Lung (tissue), 12 donors: ENCODE data around the gene RAB3C. TPM values are rescaled to one million over a fixed set of nuclear protein-coding genes. Genes with fewer than 3 reads are reported as not detected.
A peak's percentile ranks its signal among the peaks of the same experiment; 100 is the strongest.

Experiments
- ATAC-seq: fragments of 200-7000 bp; cut with Tn5 transposase; one replicate; pipeline ENCODE4 v1.9.1; 2020; ENCODE audit warnings: moderate number of reproducible peaks; ENCODE audit not compliant: insufficient read depth, low FRiP score
- DNase-seq, 3 donors: peaks; one replicate each; pipeline ENCODE4 v3.0.0-alpha.2; 2013 to 2017
- H3K27ac ChIP-seq, 2 donors: one replicate each; pipeline ENCODE4 v1.5.1; 2013; ENCODE audit warnings: mild to moderate bottlenecking in 2 of 2, moderate library complexity in 2 of 2, control low read depth in 1 of 2, inconsistent platforms in 1 of 2, low read depth in 1 of 2, low read length in 1 of 2
- H3K27me3 ChIP-seq, 3 donors: one replicate each; pipeline ENCODE4 v1.5.1; 2013; ENCODE audit warnings: low read length in 2 of 3; ENCODE audit not compliant: control insufficient read depth in 3 of 3, insufficient read depth in 3 of 3
- H3K36me3 ChIP-seq, 4 donors: one replicate each; pipeline ENCODE4 v1.5.1; 2013; ENCODE audit warnings: low read length in 4 of 4, mild to moderate bottlenecking in 1 of 4, moderate library complexity in 1 of 4; ENCODE audit not compliant: control insufficient read depth in 4 of 4, insufficient read depth in 4 of 4
- H3K4me1 ChIP-seq, 5 donors: one replicate each; pipeline ENCODE4 v1.5.1; 2013; ENCODE audit warnings: low read length in 5 of 5, mild to moderate bottlenecking in 2 of 5, moderate library complexity in 1 of 5; ENCODE audit not compliant: control insufficient read depth in 5 of 5, insufficient read depth in 5 of 5
- H3K4me3 ChIP-seq: one replicate; pipeline ENCODE4 v1.5.1; 2013; ENCODE audit warnings: mild to moderate bottlenecking, control low read depth, moderate library complexity
- H3K9ac ChIP-seq, 2 donors: one replicate each; pipeline ENCODE4 v1.5.1; 2013; ENCODE audit warnings: low read length in 2 of 2, control low read depth in 1 of 2; ENCODE audit not compliant: insufficient read depth in 1 of 2
- H3K9me3 ChIP-seq, 4 donors: one replicate each; pipeline ENCODE4 v1.5.1; 2013; ENCODE audit warnings: low read length in 3 of 4, mild to moderate bottlenecking in 1 of 4, moderate library complexity in 1 of 4; ENCODE audit not compliant: control insufficient read depth in 4 of 4, insufficient read depth in 3 of 4
- CTCF ChIP-seq: IDR thresholded peaks from 2 replicates; pipeline ENCODE4 v1.5.1; 2012; ENCODE audit warnings: mild to moderate bottlenecking; ENCODE audit errors: control extremely low read depth, extremely low read depth
- WGBS, 2 donors: extraction: QIAGEN DNeasy Blood & Tissue Kit; methylation state at CpG; one replicate each; pipeline ENCODE4 v1.1.7; 2013; 5-methylcytosine and 5-hydroxymethylcytosine counted together
- polyA plus RNA-seq, 2 donors: library from polyadenylated mRNA; stranded (reverse); fragments of 200-250 nt; gene quantifications; one replicate each; pipeline ENCODE4 v1.2.1, GENCODE V29; 2013
- total RNA-seq, 2 donors: library from RNA; depleted of rRNA in 1 of 2; stranded (reverse); fragments of >200 nt in 1 of 2; gene quantifications; one replicate each; pipeline ENCODE4 v1.2.1, GENCODE V29; 2014 to 2021
- donor health status: control.
- donor health status: control.
- donor health status: Bipolar disorder and iron deficiency.
- donor health status: healthy.
- donor health status: DM: yes; HTN: yes; CAD: no.

The RAB3C gene
- total and polyA plus RNA-seq, 4 donors: 0.35 to 1.1 (median 0.86) TPM

- no peak for DNase-seq
- H3K9ac ChIP-seq: no peak overlapping the region
- TF ChIP-seq CTCF: no peak
- H3K27me3 ChIP-seq: no peaks in the 10 kb centered on the region
- H3K36me3 ChIP-seq: no peaks in the 10 kb centered on the region
- no peak for ATAC-seq
- H3K9me3 ChIP-seq: no peaks in the 10 kb centered on the region
- no peak overlapping the region for H3K4me3 ChIP-seq
- 94 to 98% methylated on average over 3 of the region's 3 CpGs for WGBS, 2 donors
- no peaks in the 10 kb centered on the region for H3K4me1 ChIP-seq
- H3K27ac ChIP-seq: no peak overlapping the region
Measured at GRCh38 chr5:58740956-58741355, 158.1 kb downstream of the RAB3C start.

GRCh38 chr5:58745350-58745749 is 162.5 kb downstream of the RAB3C start:
- H3K9me3 ChIP-seq: no peaks in the 10 kb centered on the region
- no peak overlapping the region for H3K27ac ChIP-seq
- no peak overlapping the region for H3K4me3 ChIP-seq
- no peak for TF ChIP-seq CTCF
- no peaks in the 10 kb centered on the region for H3K36me3 ChIP-seq
- peaks cover 0 to 12% (median 4%) of the 10 kb centered on the region in 5 donors for H3K4me1 ChIP-seq
- 87 to 92% methylated on average over 4 of the region's 4 CpGs for WGBS, 2 donors
- no peaks in the 10 kb centered on the region for H3K27me3 ChIP-seq
- DNase-seq (no peak), ATAC-seq (no peak)
- no peak overlapping the region for H3K9ac ChIP-seq

- H3K9me3 ChIP-seq: no peaks in the 10 kb centered on the region
- no peak for DNase-seq
- H3K27me3 ChIP-seq: no peaks in the 10 kb centered on the region
- WGBS, 2 donors: 64 to 80% methylated on average over 4 of the region's 4 CpGs
- H3K4me3 ChIP-seq: no peak overlapping the region
- H3K36me3 ChIP-seq: no peaks in the 10 kb centered on the region
- no peak for ATAC-seq
- H3K27ac ChIP-seq: no peak overlapping the region
- peaks cover 0 to 20% (median 11%) of the 10 kb centered on the region in 5 donors for H3K4me1 ChIP-seq
- TF ChIP-seq CTCF: no peak
- no peak overlapping the region for H3K9ac ChIP-seq
Measured at GRCh38 chr5:58746321-58746720, 163.4 kb downstream of the RAB3C start.

GRCh38 chr5:58750036-58750435 is 167.2 kb downstream of the RAB3C start:
- H3K9ac ChIP-seq: no peak overlapping the region
- no peaks in the 10 kb centered on the region for H3K9me3 ChIP-seq
- no peaks in the 10 kb centered on the region for H3K27me3 ChIP-seq
- no peak overlapping the region for H3K27ac ChIP-seq
- no peak for ATAC-seq
- peaks cover 0 to 47% (median 12%) of the 10 kb centered on the region in 5 donors for H3K4me1 ChIP-seq
- no peak for TF ChIP-seq CTCF
- no peaks in the 10 kb centered on the region for H3K36me3 ChIP-seq
- peak in 1 of 3 donors; percentile 69 for DNase-seq
- no peak overlapping the region for H3K4me3 ChIP-seq
